GM23338 (cell line): ENCODE measurements around the gene POLR2H. TPM values are rescaled to one million over a fixed set of nuclear protein-coding genes. Genes with fewer than 3 reads are reported as not detected.

Source experiments
- ATAC-seq: fragments of 200-7000 bp; cut with Tn5 transposase; 3 replicates; pipeline ENCODE4 v1.9.1; 2020
- DNase-seq: peaks from one replicate; pipeline ENCODE4 v3.0.0-alpha.2; 2015; ENCODE audit warnings: low spot score
- H2AFZ ChIP-seq: fragments of 200-600 bp; sonication (generic); 2 replicates; pipeline ENCODE4 v1.8.0; 2016; ENCODE audit warnings: antibody characterized with exemption, mild to moderate bottlenecking, moderate library complexity
- H3F3A ChIP-seq: fragments of 200-600 bp; sonication (generic); replicated peaks from 2 replicates; pipeline ENCODE4 v1.8.0; 2017; ENCODE audit warnings: antibody characterized with exemption, mixed run types, low read depth
- H3K27ac ChIP-seq: fragments of 200-600 bp; sonication (generic); 2 replicates; pipeline ENCODE4 v1.6.1; 2016; ENCODE audit warnings: low read depth
- H3K27me3 ChIP-seq: fragments of 200-600 bp; sonication (generic); 2 replicates; pipeline ENCODE4 v1.8.0; 2016; ENCODE audit warnings: mild to moderate bottlenecking, mixed run types, moderate library complexity; ENCODE audit not compliant: insufficient read depth
- H3K36me3 ChIP-seq: fragments of 200-600 bp; sonication (generic); 2 replicates; pipeline ENCODE4 v1.8.0; 2016; ENCODE audit warnings: mild to moderate bottlenecking; ENCODE audit not compliant: insufficient read depth
- H3K4me1 ChIP-seq: fragments of 200-600 bp; sonication (generic); 2 replicates; pipeline ENCODE4 v1.8.0; 2016; ENCODE audit warnings: mild to moderate bottlenecking, moderate library complexity; ENCODE audit not compliant: insufficient read depth
- H3K4me2 ChIP-seq: fragments of 200-600 bp; sonication (generic); 2 replicates; pipeline ENCODE4 v1.7.1; 2017; ENCODE audit warnings: mixed run types
- H3K4me3 ChIP-seq: fragments of 200-600 bp; sonication (generic); 2 replicates; pipeline ENCODE4 v1.6.1; 2016; ENCODE audit warnings: mixed run types
- H3K79me2 ChIP-seq: fragments of 200-600 bp; sonication (generic); replicated peaks from 2 replicates; pipeline ENCODE4 v1.8.0; 2017; ENCODE audit warnings: mild to moderate bottlenecking; ENCODE audit not compliant: insufficient read depth
- H3K9me2 ChIP-seq: fragments of 200-600 bp; sonication (generic); 2 replicates; pipeline ENCODE4 v1.8.0; 2017; ENCODE audit not compliant: insufficient read depth
- H4K20me1 ChIP-seq: fragments of 200-600 bp; sonication (generic); replicated peaks from 2 replicates; pipeline ENCODE4 v1.8.0; 2017; ENCODE audit warnings: mild to moderate bottlenecking; ENCODE audit not compliant: insufficient read depth
- H3K27ac Mint-ChIP-seq: 2 replicates; pipeline ENCODE4 v1.8.0; 2020; ENCODE audit warnings: inconsistent platforms, mild to moderate bottlenecking, moderate library complexity, mixed read lengths
- H3K27me3 Mint-ChIP-seq: 3 replicates; pipeline ENCODE4 v1.8.0; 2022; ENCODE audit warnings: low read depth, mild to moderate bottlenecking, moderate library complexity, mixed read lengths, inconsistent platforms; ENCODE audit not compliant: insufficient read depth, poor library complexity
- H3K36me3 Mint-ChIP-seq: 3 replicates; pipeline ENCODE4 v1.8.0; 2021; ENCODE audit warnings: low read depth, mild to moderate bottlenecking, inconsistent platforms, moderate library complexity, mixed read lengths
- H3K4me1 Mint-ChIP-seq: 3 replicates; pipeline ENCODE4 v1.8.0; 2020; ENCODE audit warnings: mild to moderate bottlenecking, inconsistent platforms, mixed read lengths
- H3K4me3 Mint-ChIP-seq: 3 replicates; pipeline ENCODE4 v1.8.0; 2021; ENCODE audit warnings: moderate library complexity, mild to moderate bottlenecking, inconsistent platforms, mixed read lengths
- H3K9me3 Mint-ChIP-seq: 3 replicates; pipeline ENCODE4 v1.8.0; 2020; ENCODE audit warnings: moderate library complexity, mild to moderate bottlenecking, inconsistent platforms, mixed read lengths
- CREB1 ChIP-seq: fragments of 250-450 bp; sonication (Bioruptor Pico); IDR thresholded peaks from 2 replicates; pipeline ENCODE4 v1.5.0; 2020; ENCODE audit warnings: low read depth, mild to moderate bottlenecking, moderate library complexity
- CTCF ChIP-seq, 2 experiments: fragments of 200-600 bp in 1 of 2; sonication (generic) in 1 of 2; conservative IDR thresholded peaks; 2 replicates each; pipeline versions ENCODE4 v1.5.1 to v1.6.1; 2016 to 2017; ENCODE audit warnings: antibody characterized with exemption in 2 of 2, low read depth in 2 of 2, mild to moderate bottlenecking in 2 of 2, moderate library complexity in 1 of 2
- EZH2 ChIP-seq: fragments of 200-600 bp; sonication (generic); IDR thresholded peaks from one replicate; pipeline ENCODE4 v1.8.0; 2017; ENCODE audit warnings: antibody characterized with exemption, mild to moderate bottlenecking, low read depth; ENCODE audit not compliant: unreplicated experiment
- EZH2phosphoT487 ChIP-seq: fragments of 200-600 bp; sonication (generic); IDR thresholded peaks from one replicate; pipeline ENCODE4 v1.8.1; 2018; ENCODE audit warnings: antibody characterized with exemption; ENCODE audit not compliant: unreplicated experiment
- JUNB ChIP-seq: IDR thresholded peaks from one replicate; pipeline ENCODE4 v1.6.1; 2016; ENCODE audit warnings: antibody characterized with exemption; ENCODE audit not compliant: unreplicated experiment
- POLR2AphosphoS5 ChIP-seq: IDR thresholded peaks from 2 replicates; pipeline ENCODE4 v1.6.1; 2016; ENCODE audit warnings: antibody characterized with exemption, low read depth
- STAT1 ChIP-seq: IDR thresholded peaks from one replicate; pipeline ENCODE4 v1.6.1; 2016; ENCODE audit warnings: antibody characterized with exemption; ENCODE audit not compliant: unreplicated experiment
- ZNF114 ChIP-seq: fragments of 250-450 bp; sonication (Bioruptor Pico); IDR thresholded peaks from 2 replicates; pipeline ENCODE4 v1.5.0; 2020; ENCODE audit warnings: mild to moderate bottlenecking, moderate library complexity
- ZNF331 ChIP-seq: fragments of 250-450 bp; sonication (Bioruptor Pico); IDR thresholded peaks from 2 replicates; pipeline ENCODE4 v1.5.0; 2020; ENCODE audit warnings: low read depth, mild to moderate bottlenecking, moderate library complexity
- polyA plus RNA-seq: library from polyadenylated mRNA; unstranded; fragments of >200 nt; fragmentation: Nextera tagmentation; extraction: Ambion mirVana; gene quantifications from 2 replicates; pipeline ENCODE4 v1.2.1, GENCODE V29; 2016
- total RNA-seq: library from RNA; depleted of rRNA; stranded (reverse); fragments of >200 nt; shearing (Covaris generic); gene quantifications from 2 replicates; pipeline ENCODE4 v1.2.3, GENCODE V29; 2014
- TF ChIP-seq, protein P1 (sequence below): IDR thresholded peaks from one replicate; pipeline ENCODE4 v1.6.1; 2018; ENCODE audit warnings: antibody characterized with exemption; ENCODE audit not compliant: unreplicated experiment
- TF ChIP-seq, protein P2 (sequence below): fragments of 250-450 bp; sonication (Bioruptor Pico); IDR thresholded peaks from 2 replicates; pipeline ENCODE4 v1.5.0; 2020; ENCODE audit warnings: mild to moderate bottlenecking, moderate library complexity

POLR2H gene
- total and polyA plus RNA-seq, 2 experiments from 2014 or later, result 190 to 199 TPM

DNA sequence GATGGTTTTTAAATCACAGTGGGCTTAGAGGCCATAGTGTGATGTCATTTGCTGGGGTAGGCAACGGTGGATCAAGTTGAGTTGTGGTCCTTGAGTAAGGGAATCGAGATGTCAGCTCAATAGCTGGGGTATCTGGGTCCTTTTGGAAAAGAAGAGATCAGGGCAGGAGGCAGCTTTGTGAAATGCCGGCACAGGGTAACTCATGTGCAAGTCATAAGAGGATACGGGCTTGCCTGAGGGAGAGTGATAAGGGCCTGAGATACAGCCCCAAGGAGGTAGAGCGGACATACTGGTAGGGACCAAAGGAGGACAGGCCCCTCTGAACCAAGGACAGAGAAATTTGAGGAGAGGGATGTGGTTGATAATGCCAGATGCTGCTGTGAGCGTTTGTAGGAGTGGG is 28.3 kb upstream of the POLR2H start:
- peaks cover 74% of the 10 kb centered on the region for H3K36me3 Mint-ChIP-seq
- Histone ChIP-seq H3K27ac (peak overlapping the region; percentile 69; the same call in 1 of the 2 replicates), H3K4me1 (peaks cover 18% of the 10 kb centered on the region), H3K4me2 (no peak overlapping the region), H3F3A (peaks cover 62% of the 10 kb centered on the region), H3K79me2 (peaks cover 35% of the 10 kb centered on the region), H3K9me2 (no peaks in the 10 kb centered on the region), H3K4me3 (no peak overlapping the region), H4K20me1 (peaks cover 48% of the 10 kb centered on the region), H3K36me3 (peaks cover 54% of the 10 kb centered on the region), H3K27me3 (no peaks in the 10 kb centered on the region), H2AFZ (no peak overlapping the region)
- no peak for TF ChIP-seq POLR2AphosphoS5
- DNase-seq (no peak), ATAC-seq (no peak)
- no peak overlapping the region; the same call in 2 of the 3 replicates for H3K4me3 Mint-ChIP-seq
- H3K27me3 Mint-ChIP-seq, result peaks cover 34% of the 10 kb centered on the region
- peaks cover 3% of the 10 kb centered on the region; the same call in 1 of the 3 replicates for H3K9me3 Mint-ChIP-seq
- 0 out of 2 replicates have a peak overlapping the region, but pooled peaks have one; percentile 13 for H3K27ac Mint-ChIP-seq
- peaks cover 23% of the 10 kb centered on the region for H3K4me1 Mint-ChIP-seq

DNA sequence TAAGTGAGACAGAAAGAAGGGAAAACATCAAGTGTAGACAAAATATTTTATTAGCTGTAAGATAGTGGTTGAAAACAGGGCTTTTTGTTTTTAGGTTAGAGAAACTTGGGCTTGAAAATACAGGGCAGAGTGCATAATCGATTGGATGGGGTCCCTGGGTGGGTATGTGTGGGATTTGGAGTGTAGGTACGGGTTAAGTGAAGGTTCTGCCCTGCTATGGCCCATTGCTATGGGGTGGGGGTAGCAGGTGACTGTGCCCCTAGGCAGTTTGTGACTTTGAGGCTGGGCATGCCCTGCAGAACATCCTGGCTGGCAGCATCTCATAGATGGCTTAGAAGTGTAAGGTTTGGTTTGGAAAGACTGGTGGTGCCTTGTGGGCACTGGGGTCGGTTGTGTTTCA is 27.8 kb upstream of the POLR2H start:
- Histone ChIP-seq H3K27ac (peak overlapping the region; percentile 69; the same call in 1 of the 2 replicates), H3K27me3 (no peaks in the 10 kb centered on the region), H3K9me2 (no peaks in the 10 kb centered on the region), H3K4me2 (no peak overlapping the region), H3K79me2 (peaks cover 32% of the 10 kb centered on the region), H3K4me3 (no peak overlapping the region), H3F3A (peaks cover 62% of the 10 kb centered on the region), H3K4me1 (peaks cover 20% of the 10 kb centered on the region), H3K36me3 (peaks cover 48% of the 10 kb centered on the region), H2AFZ (no peak overlapping the region), H4K20me1 (peaks cover 48% of the 10 kb centered on the region)
- H3K9me3 Mint-ChIP-seq, result peaks cover 3% of the 10 kb centered on the region; the same call in 1 of the 3 replicates
- H3K4me3 Mint-ChIP-seq, result no peak overlapping the region; the same call in 2 of the 3 replicates
- peaks cover 36% of the 10 kb centered on the region for H3K27me3 Mint-ChIP-seq
- H3K27ac Mint-ChIP-seq, result peak overlapping the region; percentile 9; the same call in 1 of the 2 replicates
- DNase-seq (no peak), ATAC-seq (no peak)
- peaks cover 27% of the 10 kb centered on the region for H3K4me1 Mint-ChIP-seq
- peaks cover 68% of the 10 kb centered on the region for H3K36me3 Mint-ChIP-seq
- TF ChIP-seq, protein P1, sequence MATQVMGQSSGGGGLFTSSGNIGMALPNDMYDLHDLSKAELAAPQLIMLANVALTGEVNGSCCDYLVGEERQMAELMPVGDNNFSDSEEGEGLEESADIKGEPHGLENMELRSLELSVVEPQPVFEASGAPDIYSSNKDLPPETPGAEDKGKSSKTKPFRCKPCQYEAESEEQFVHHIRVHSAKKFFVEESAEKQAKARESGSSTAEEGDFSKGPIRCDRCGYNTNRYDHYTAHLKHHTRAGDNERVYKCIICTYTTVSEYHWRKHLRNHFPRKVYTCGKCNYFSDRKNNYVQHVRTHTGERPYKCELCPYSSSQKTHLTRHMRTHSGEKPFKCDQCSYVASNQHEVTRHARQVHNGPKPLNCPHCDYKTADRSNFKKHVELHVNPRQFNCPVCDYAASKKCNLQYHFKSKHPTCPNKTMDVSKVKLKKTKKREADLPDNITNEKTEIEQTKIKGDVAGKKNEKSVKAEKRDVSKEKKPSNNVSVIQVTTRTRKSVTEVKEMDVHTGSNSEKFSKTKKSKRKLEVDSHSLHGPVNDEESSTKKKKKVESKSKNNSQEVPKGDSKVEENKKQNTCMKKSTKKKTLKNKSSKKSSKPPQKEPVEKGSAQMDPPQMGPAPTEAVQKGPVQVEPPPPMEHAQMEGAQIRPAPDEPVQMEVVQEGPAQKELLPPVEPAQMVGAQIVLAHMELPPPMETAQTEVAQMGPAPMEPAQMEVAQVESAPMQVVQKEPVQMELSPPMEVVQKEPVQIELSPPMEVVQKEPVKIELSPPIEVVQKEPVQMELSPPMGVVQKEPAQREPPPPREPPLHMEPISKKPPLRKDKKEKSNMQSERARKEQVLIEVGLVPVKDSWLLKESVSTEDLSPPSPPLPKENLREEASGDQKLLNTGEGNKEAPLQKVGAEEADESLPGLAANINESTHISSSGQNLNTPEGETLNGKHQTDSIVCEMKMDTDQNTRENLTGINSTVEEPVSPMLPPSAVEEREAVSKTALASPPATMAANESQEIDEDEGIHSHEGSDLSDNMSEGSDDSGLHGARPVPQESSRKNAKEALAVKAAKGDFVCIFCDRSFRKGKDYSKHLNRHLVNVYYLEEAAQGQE, result no peak
- TF ChIP-seq STAT1 (no peak), ZNF331 (CRISPR knock-in tag) (no peak), JUNB (no peak), CTCF (conservative IDR thresholded peaks at IDR 0.05; ENCODE audit: low read depth in 2 of 2) (no peak), EZH2 (no peak), CREB1 (CRISPR knock-in tag) (no peak), EZH2phosphoT487 (no peak), ZNF114 (CRISPR knock-in tag) (no peak)
- TF ChIP-seq, protein P2, sequence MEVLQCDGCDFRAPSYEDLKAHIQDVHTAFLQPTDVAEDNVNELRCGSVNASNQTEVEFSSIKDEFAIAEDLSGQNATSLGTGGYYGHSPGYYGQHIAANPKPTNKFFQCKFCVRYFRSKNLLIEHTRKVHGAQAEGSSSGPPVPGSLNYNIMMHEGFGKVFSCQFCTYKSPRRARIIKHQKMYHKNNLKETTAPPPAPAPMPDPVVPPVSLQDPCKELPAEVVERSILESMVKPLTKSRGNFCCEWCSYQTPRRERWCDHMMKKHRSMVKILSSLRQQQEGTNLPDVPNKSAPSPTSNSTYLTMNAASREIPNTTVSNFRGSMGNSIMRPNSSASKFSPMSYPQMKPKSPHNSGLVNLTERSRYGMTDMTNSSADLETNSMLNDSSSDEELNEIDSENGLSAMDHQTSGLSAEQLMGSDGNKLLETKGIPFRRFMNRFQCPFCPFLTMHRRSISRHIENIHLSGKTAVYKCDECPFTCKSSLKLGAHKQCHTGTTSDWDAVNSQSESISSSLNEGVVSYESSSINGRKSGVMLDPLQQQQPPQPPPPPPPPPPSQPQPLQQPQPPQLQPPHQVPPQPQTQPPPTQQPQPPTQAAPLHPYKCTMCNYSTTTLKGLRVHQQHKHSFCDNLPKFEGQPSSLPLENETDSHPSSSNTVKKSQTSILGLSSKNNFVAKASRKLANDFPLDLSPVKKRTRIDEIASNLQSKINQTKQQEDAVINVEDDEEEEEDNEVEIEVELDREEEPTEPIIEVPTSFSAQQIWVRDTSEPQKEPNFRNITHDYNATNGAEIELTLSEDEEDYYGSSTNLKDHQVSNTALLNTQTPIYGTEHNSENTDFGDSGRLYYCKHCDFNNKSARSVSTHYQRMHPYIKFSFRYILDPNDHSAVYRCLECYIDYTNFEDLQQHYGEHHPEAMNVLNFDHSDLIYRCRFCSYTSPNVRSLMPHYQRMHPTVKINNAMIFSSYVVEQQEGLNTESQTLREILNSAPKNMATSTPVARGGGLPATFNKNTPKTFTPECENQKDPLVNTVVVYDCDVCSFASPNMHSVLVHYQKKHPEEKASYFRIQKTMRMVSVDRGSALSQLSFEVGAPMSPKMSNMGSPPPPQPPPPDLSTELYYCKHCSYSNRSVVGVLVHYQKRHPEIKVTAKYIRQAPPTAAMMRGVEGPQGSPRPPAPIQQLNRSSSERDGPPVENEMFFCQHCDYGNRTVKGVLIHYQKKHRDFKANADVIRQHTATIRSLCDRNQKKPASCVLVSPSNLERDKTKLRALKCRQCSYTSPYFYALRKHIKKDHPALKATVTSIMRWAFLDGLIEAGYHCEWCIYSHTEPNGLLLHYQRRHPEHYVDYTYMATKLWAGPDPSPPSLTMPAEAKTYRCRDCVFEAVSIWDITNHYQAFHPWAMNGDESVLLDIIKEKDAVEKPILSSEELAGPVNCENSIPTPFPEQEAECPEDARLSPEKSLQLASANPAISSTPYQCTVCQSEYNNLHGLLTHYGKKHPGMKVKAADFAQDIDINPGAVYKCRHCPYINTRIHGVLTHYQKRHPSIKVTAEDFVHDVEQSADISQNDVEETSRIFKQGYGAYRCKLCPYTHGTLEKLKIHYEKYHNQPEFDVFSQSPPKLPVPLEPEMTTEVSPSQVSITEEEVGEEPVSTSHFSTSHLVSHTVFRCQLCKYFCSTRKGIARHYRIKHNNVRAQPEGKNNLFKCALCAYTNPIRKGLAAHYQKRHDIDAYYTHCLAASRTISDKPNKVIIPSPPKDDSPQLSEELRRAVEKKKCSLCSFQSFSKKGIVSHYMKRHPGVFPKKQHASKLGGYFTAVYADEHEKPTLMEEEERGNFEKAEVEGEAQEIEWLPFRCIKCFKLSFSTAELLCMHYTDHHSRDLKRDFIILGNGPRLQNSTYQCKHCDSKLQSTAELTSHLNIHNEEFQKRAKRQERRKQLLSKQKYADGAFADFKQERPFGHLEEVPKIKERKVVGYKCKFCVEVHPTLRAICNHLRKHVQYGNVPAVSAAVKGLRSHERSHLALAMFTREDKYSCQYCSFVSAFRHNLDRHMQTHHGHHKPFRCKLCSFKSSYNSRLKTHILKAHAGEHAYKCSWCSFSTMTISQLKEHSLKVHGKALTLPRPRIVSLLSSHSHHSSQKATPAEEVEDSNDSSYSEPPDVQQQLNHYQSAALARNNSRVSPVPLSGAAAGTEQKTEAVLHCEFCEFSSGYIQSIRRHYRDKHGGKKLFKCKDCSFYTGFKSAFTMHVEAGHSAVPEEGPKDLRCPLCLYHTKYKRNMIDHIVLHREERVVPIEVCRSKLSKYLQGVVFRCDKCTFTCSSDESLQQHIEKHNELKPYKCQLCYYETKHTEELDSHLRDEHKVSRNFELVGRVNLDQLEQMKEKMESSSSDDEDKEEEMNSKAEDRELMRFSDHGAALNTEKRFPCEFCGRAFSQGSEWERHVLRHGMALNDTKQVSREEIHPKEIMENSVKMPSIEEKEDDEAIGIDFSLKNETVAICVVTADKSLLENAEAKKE, result no peak
